ENCODE measurements around the gene TEX38. TPM values are rescaled to one million over a fixed set of nuclear protein-coding genes. Genes with fewer than 3 reads are reported as not detected.
"Not testable (repeated sequence)": the region's sequence is repeated elsewhere in the genome, so short reads cannot be mapped to it uniquely, and the experiment has no call there.

TEX38 gene
- total RNA-seq, 2 donors from 2014 or later = not detected

DNA sequence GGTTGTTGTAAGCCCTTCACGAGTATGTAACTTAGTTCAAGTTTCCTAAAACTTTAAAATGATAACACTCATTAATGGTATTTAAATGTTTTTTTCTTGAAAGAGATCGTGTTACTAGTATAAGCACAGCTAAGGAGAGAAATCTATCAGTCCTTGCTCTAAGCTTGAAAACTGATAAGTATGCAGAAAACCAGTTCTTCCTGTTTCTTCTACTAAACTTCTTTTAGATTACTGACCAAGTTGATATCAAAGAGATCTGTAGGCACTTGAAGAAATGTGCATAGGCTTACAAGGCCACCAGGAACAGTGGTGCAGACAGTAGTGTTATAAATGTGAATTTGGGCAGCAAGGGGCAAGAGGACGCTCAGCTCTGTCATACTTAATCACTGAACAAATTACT is 43.3 kb downstream of the TEX38 start:
- no peak for TF ChIP-seq CTCF (IDR thresholded peaks at IDR 0.05)
- no peak for DNase-seq
- Histone ChIP-seq H3K36me3 (no peaks in the 10 kb centered on the region), H3K9me3 (no peaks in the 10 kb centered on the region), H3K27ac (no peak overlapping the region), H3K4me1 (peaks cover 13% of the 10 kb centered on the region), H3K9ac (ENCODE audit: low read depth in 2 of 2, low read length in 2 of 2) (no peak overlapping the region), H3K27me3 (no peaks in the 10 kb centered on the region), H3K4me3 (no peak overlapping the region)
- intact Hi-C loops (cut with DNase I) = no loop called here

DNA sequence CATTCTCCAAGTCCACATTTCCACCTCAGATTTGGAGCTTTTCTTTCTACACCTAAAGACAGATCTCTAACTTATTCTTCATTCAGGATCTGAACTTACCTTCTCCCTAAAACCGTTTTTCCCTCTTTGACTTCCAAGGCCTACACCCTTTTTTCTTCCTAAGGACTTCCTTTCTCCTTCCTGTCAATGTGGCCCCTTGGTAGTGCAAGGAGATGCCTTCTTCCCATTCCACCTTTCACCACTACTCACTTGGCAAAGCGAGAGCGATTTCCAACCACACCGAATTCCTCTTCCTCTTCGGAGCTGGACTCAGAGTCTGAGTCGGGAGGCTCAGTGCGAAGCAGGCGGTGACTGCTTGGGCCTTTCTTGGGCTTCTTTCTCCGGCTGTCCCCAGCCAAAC is 46.0 kb downstream of the TEX38 start:
- Histone ChIP-seq H3K9me3 (no peaks in the 10 kb centered on the region), H3K27ac (no peak overlapping the region), H3K36me3 (no peaks in the 10 kb centered on the region), H3K27me3 (no peaks in the 10 kb centered on the region), H3K4me1 (peaks cover 13% of the 10 kb centered on the region), H3K9ac (ENCODE audit: low read depth in 2 of 2, low read length in 2 of 2) (peak overlapping the region in 1 of 2 donors; percentile 76), H3K4me3 (peak overlapping the region; percentile 94)
- no peak for DNase-seq
- no peak for TF ChIP-seq CTCF (IDR thresholded peaks at IDR 0.05)
- intact Hi-C loops (cut with DNase I) = no loop called here

- Histone ChIP-seq H3K27me3 (no peaks in the 10 kb centered on the region), H3K4me1 (peaks cover 13% of the 10 kb centered on the region), H3K9me3 (no peaks in the 10 kb centered on the region), H3K4me3 (peak overlapping the region; percentile 94), H3K27ac (peak overlapping the region; percentile 56), H3K36me3 (no peaks in the 10 kb centered on the region), H3K9ac (ENCODE audit: low read depth in 2 of 2, low read length in 2 of 2) (peak overlapping the region; percentile 76 to 97)
- peak; percentile 35 for DNase-seq
- TF ChIP-seq CTCF (IDR thresholded peaks at IDR 0.05) = no peak
- intact Hi-C loops (cut with DNase I) = no loop called here
Observed at GRCh38 chr1:46718340-46718726, 46.7 kb downstream of the TEX38 start.

- Histone ChIP-seq H3K27me3 (no peaks in the 10 kb centered on the region), H3K4me3 (peak within 1 kb of the TSS; percentile 94), H3K9me3 (no peaks in the 10 kb centered on the region), H3K27ac (peak within 1 kb of the TSS; percentile 56), H3K4me1 (peaks cover 13% of the 10 kb centered on the region), H3K9ac (ENCODE audit: low read depth in 2 of 2, low read length in 2 of 2) (peak within 1 kb of the TSS; percentile 76 to 97), H3K36me3 (no peaks in the 10 kb centered on the region)
- DNase-seq = peak; percentile 99
- intact Hi-C loops (cut with DNase I) = no loop called here
- no peak for TF ChIP-seq CTCF (IDR thresholded peaks at IDR 0.05)
Observed at GRCh38 chr1:46718727-46719622, 47.3 kb downstream of the TEX38 start, which contains the start of gene EFCAB14. TSS of gene EFCAB14 (minus strand) at chr1:46719114. CDS start at chr1:46718087, 1,027 bp downstream.

DNA sequence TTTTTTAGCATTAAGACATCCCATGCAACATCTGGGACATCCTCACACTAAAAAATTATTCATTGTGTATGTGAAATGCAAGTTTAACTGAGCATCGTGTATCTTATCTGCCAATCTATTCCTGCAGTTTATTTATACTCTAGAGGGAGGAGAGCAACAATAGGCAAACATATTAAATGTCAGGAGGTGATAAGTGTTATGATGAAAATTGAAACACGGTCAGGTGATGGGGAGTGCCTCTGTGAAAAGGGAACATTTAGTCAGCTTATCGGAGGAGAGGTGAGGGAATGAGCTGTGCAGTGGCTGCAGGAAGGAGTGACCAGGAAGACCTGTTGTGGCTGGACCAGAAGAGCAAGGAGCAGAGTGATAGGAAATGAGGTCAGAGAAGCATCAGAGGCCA is 48.0 kb downstream of the TEX38 start:
- intact Hi-C loops (cut with DNase I) = loop anchor here (5.0 to 10.0 kb wide), 2 partner anchors 187 to 275 kb away; no protein-coding TSS in a partner anchor

DNA sequence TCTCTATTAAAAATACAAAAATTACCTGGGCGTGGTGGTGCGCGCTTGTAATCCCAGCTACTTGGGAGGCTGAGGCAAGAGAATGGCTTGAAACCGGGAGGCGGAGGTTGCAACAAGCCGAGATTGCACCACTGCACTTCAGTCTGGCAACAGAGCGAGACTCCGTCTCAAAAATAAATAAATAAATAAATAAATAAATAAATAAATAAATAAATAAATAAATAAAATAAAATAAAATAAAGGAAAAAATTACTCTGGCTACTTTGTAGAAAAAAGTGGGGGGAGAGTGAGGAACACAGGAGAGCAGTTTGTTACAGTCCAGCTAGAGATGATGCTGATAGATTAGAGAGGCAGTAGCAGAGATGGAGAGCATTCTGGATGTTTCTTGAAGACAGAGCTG is 48.7 kb downstream of the TEX38 start:
- peaks cover 13% of the 10 kb centered on the region for H3K4me1 ChIP-seq
- H3K9ac ChIP-seq (ENCODE audit: low read depth in 2 of 2, low read length in 2 of 2); H3K36me3 ChIP-seq; H3K27me3 ChIP-seq; H3K9me3 ChIP-seq; H3K4me3 ChIP-seq; DNase-seq: not testable (repeated sequence)
- H3K27ac ChIP-seq = peak overlapping the region; percentile 56
- intact Hi-C loops (cut with DNase I) = loop anchor here (5.0 to 10.0 kb wide), 2 partner anchors 188 to 276 kb away; no protein-coding TSS in a partner anchor

More for the DNA sequence above, 48.0 kb downstream of the TEX38 start:
- peak; percentile 80 for DNase-seq
- Histone ChIP-seq H3K4me1 (peaks cover 13% of the 10 kb centered on the region), H3K27me3 (no peaks in the 10 kb centered on the region), H3K36me3 (no peaks in the 10 kb centered on the region), H3K4me3 (no peak overlapping the region), H3K27ac (peak overlapping the region; percentile 56), H3K9ac (ENCODE audit: low read depth in 2 of 2, low read length in 2 of 2) (peak overlapping the region in 1 of 2 donors; percentile 76), H3K9me3 (no peaks in the 10 kb centered on the region)
- no peak for TF ChIP-seq CTCF (IDR thresholded peaks at IDR 0.05)

Data from colonic mucosa (tissue), 4 donors.